DMS 273 (cell line): ENCODE data around the gene SRGAP3.

ENCODE experiments used
- DNase-seq: peaks from one replicate; lab custom pipeline; 2025; ENCODE audit not compliant: unreplicated experiment; lab: John Stamatoyannopoulos, UW

The SRGAP3 gene

GRCh38 chr3:9151240-9151639 is 98.2 kb downstream of the SRGAP3 start:
- peak; percentile 6 for DNase-seq

- DNase-seq = no peak
These were observed 99.9 kb downstream of the SRGAP3 start for GRCh38 chr3:9149566-9149965.

GRCh38 chr3:9147896-9148266 is 101.6 kb downstream of the SRGAP3 start:
- no peak for DNase-seq

GRCh38 chr3:9147215-9147895 is 102.1 kb downstream of the SRGAP3 start:
- DNase-seq = no peak

GRCh38 chr3:9146367-9147071 is 102.9 kb downstream of the SRGAP3 start:
- DNase-seq = no peak

GRCh38 chr3:9143184-9143583 is 106.3 kb downstream of the SRGAP3 start:
- DNase-seq = no peak

GRCh38 chr3:9142362-9142761 is 107.1 kb downstream of the SRGAP3 start:
- peak; percentile 49 for DNase-seq

GRCh38 chr3:9141928-9142289 is 107.5 kb downstream of the SRGAP3 start:
- no peak for DNase-seq

- no peak for DNase-seq
These were observed 110.1 kb downstream of the SRGAP3 start for GRCh38 chr3:9139366-9139765.

GRCh38 chr3:9137676-9138075 is 111.8 kb downstream of the SRGAP3 start:
- peak; percentile 25 for DNase-seq

GRCh38 chr3:9136746-9137465 is 112.5 kb downstream of the SRGAP3 start:
- DNase-seq = no peak

- DNase-seq = no peak
These were observed 113.4 kb downstream of the SRGAP3 start for GRCh38 chr3:9135930-9136525.

- no peak for DNase-seq
These were observed 113.9 kb downstream of the SRGAP3 start for GRCh38 chr3:9135526-9135925.

GRCh38 chr3:9133656-9134055 is 115.8 kb downstream of the SRGAP3 start:
- DNase-seq = no peak

GRCh38 chr3:9130345-9131305 is 118.8 kb downstream of the SRGAP3 start:
- DNase-seq = peak; percentile 35

- no peak for DNase-seq
These were observed 120.1 kb downstream of the SRGAP3 start for GRCh38 chr3:9129365-9129764.

GRCh38 chr3:9125278-9125951 is 124.0 kb downstream of the SRGAP3 start:
- no peak for DNase-seq

- no peak for DNase-seq
These were observed 124.7 kb downstream of the SRGAP3 start for GRCh38 chr3:9124730-9125129.

- peak; percentile 54 for DNase-seq
These were observed 125.6 kb downstream of the SRGAP3 start for GRCh38 chr3:9123840-9124239.

- DNase-seq = no peak
These were observed 126.6 kb downstream of the SRGAP3 start for GRCh38 chr3:9122732-9123364.
